22Rv1 (cell line): ENCODE measurements around the gene KISS1.

Source experiments
- H3K27ac ChIP-seq: fragments of 450-650 bp; 2 replicates; pipeline ENCODE4 v1.5.1; 2017
- ZFX ChIP-seq: fragments of 450-650 bp; IDR thresholded peaks from 2 replicates; pipeline ENCODE4 v1.6.1; 2017; ENCODE audit warnings: antibody characterized with exemption, borderline replicate concordance
- TF ChIP-seq, protein P1 (sequence below): fragments of 450-650 bp; IDR thresholded peaks from 2 replicates; pipeline ENCODE4 v1.5.1; 2017; ENCODE audit warnings: mild to moderate bottlenecking

The KISS1 gene

DNA sequence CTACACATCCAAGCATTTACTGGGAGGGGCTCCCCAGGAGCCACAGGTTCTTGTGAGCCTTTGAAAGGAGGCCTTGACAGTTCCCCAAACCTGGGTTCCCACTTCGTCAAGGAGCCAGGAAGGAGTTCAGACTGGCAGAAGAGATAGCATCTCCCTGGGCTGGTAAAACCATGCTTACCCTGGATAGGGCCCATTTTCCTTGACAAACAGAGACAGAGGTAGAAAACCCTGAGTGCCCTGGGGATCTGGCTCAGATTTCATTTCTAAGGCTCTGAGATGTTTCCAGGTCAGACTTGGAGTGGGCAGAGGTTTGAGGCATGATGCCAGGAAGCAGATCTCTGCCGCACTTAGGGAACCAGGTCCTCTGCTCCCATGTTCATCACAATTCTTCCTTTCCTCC, 47.2 kb downstream of the KISS1 start:
- TF ChIP-seq, protein P1, sequence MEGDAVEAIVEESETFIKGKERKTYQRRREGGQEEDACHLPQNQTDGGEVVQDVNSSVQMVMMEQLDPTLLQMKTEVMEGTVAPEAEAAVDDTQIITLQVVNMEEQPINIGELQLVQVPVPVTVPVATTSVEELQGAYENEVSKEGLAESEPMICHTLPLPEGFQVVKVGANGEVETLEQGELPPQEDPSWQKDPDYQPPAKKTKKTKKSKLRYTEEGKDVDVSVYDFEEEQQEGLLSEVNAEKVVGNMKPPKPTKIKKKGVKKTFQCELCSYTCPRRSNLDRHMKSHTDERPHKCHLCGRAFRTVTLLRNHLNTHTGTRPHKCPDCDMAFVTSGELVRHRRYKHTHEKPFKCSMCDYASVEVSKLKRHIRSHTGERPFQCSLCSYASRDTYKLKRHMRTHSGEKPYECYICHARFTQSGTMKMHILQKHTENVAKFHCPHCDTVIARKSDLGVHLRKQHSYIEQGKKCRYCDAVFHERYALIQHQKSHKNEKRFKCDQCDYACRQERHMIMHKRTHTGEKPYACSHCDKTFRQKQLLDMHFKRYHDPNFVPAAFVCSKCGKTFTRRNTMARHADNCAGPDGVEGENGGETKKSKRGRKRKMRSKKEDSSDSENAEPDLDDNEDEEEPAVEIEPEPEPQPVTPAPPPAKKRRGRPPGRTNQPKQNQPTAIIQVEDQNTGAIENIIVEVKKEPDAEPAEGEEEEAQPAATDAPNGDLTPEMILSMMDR, result no peak
- no peak for TF ChIP-seq ZFX
- H3K27ac ChIP-seq, result no peak overlapping the region

DNA sequence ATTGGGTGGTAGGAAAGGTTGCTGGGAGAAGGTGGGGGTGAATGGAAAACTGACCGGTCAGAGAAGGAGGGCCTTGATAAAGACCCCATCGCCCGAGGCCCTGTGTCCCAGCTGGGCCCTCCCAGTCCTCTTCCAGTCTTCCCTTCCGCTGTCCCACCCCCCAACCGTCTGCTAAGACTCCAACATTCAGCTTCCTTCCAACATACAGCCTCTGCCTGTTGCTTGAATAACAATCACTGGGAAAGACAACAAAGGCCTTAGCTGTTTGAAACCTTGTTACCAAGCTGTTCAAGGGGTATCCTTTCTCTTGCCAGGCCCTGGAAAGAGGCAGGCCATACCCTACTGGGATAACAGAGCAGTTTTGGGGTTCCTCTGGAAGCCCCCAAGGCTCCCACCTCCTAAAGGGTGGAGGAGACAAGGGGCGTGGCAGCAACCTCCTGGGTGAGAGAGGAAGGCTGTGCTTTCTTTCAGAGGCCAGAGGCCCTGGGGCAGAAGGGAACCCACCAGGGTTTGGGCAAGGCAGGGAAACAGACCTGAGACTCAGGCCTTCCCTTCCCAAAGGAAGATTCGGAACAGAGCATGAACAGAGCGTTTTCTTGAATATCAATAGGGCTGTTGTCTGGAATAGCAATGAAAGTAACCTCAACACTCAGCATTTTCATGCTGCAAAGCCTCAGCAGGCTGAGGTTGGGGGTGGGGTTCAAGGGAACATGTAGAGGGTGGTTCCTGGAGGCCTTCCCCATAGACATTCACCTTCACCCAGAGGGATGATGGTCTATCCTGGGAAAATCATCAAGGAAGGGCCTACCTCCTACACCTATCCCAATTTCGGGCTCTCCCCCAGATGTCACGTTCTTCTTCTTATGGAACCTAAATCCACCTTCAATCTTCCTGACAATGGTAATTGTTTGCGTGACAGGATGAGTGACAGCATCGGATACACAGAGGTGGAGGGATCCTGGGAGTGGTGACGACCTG, 48.6 kb downstream of the KISS1 start:
- no peak for TF ChIP-seq ZFX
- TF ChIP-seq, protein P1, result no peak
- H3K27ac ChIP-seq, result no peak overlapping the region

DNA sequence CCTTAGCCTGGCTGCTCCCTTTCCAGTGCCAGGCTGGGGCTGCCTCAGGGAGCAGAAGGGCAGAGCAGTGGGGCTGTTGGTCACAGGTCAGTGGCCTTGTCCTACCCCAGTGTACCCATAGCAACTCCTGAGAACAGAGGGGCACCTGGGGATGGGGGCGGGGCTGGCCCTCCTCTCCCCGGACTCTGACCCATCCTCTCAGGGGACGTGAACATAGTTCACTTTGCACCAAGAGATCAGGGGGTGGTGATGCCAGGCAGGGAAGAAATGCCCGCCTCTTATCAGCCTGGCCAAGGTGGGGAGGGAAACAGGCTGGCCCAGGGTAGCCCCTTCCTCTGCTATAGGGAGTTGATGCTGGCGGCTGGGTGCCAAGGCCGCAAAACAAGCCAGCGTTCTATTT, 49.3 kb downstream of the KISS1 start:
- H3K27ac ChIP-seq, result no peak overlapping the region
- TF ChIP-seq, protein P1, result no peak
- no peak for TF ChIP-seq ZFX

DNA sequence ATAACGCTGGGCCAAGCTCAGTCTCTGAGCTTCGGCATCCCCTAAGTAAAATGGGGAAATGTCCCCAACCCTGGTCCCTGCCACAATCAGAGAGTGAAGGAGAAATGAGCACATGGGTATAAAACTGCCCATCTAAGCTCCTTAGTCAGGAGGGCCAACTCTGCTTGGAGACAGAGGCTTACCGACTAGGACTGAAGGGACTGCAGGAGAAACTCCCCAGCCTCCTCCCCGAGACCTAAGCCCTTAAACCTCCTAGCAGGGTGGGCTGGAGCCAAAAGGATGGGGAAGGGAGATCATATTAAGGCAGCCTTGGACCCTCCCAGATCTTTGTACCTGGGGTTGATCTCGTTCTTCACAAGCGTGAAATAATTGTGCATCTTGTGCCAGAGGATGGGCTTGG, 50.0 kb downstream of the KISS1 start:
- TF ChIP-seq ZFX, result no peak
- TF ChIP-seq, protein P1, result no peak
- no peak overlapping the region for H3K27ac ChIP-seq

DNA sequence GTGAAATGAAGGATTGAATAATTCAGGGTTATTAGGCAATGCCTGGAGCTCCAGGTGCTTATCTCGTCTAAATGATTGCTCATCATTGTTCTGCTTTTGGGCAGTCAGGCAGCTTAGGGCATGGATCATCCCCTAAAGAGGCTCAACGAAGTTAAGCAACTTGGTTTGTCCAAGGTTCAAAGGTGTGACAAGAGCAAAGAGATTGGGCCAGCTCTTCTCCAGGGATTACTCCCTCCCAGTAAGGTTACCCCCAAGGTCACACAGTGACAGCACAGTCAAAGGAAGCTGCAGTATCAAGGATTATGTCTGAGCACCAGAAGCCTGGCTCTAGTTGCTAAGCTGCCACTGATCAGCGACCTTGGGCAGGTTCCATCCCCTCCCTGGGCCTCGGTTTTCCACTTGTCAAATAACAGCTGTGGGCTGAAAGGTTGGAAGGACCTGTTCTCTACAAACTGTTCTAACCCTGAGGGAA, 51.2 kb downstream of the KISS1 start:
- no peak overlapping the region for H3K27ac ChIP-seq
- TF ChIP-seq, protein P1, result no peak
- TF ChIP-seq ZFX, result no peak

DNA sequence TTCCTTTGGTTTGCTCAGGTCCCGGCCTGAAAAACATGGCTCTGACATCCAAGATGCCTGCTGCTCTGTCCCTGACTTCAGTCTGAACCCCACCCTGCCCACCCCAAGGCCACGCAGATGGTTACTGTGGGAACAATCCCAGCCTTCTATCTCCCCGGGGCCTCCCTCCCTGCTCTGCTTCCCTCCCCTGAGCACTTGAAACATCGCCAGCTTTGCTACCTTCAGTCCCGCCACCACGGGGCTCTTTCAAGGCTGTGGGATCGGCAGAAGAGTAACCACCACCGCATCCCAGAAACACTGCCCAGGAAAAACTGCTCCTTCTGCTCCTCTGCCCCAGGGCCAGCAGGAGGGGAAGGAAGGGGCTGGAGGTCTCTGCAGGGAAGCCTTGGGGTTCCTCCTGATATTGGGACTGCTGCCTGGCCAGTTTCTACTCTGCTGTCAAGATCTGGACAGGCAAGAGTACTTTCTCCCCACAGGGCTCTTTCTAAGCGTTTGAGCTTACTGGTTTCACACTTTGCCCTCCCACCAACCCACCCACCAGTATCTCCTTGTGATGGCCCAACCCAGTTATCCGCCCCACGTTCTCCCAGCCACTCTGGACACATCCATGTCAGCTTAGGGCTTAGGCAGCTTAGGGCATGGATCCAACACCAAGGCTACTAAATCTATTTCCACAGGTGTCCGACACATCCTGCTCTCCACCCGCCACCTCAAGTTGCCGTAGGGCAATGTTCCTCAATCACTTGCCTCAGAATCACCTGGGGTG, 52.8 kb downstream of the KISS1 start:
- TF ChIP-seq ZFX, result no peak
- TF ChIP-seq, protein P1, result no peak
- no peak overlapping the region for H3K27ac ChIP-seq
